ENCODE data around the gene CDH23.

Gene CDH23

DNA sequence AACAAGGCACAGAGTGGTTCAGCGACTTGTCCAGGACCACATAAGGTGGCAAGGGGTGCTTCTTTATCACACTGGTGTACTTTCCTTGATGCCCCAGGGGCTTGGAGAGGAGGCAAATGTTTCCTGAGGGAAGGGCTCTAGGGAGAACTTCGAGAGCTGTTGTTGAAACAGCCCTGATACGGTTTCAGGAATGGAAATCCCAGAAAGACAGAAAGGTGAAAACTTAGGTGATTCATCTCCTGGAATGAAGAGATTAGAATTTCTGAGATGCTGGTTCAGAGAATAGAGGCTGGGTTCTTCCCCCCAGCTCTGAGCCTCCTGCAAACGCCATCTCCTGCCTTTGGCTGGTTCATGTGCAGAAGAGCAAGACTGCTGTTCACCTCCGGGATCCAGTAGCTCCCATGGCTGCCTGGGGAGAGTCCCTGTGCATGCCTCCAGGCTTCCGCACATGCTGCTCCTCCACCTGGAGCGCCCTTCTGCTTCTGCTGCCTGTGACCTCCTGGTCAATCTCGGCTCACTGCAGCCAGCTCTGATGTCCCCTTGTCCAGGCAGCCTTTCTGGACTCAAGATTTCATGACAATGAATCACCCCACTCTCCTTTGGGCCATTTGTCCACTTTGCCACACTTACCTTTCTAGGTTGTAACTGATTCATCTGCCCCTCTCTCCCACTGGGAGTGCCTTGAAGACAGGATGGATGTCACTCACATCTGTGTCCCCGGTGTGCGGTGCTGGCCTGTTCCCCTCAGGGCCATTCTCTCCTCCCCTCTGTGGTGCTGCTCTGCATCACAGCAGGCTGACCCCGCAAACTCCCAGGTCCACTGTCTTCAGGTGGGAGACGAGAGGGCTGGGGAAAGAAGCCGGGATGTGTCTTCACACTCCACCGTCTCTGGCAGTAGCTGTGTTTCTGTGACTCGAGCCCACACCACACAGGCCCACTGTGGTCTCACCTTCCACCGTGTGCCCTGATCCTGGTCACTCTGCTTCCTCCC lies 3.6 kb upstream of the CDH23 start:
- DNase-seq (ENCODE audit: low read depth) = no peak

DNA sequence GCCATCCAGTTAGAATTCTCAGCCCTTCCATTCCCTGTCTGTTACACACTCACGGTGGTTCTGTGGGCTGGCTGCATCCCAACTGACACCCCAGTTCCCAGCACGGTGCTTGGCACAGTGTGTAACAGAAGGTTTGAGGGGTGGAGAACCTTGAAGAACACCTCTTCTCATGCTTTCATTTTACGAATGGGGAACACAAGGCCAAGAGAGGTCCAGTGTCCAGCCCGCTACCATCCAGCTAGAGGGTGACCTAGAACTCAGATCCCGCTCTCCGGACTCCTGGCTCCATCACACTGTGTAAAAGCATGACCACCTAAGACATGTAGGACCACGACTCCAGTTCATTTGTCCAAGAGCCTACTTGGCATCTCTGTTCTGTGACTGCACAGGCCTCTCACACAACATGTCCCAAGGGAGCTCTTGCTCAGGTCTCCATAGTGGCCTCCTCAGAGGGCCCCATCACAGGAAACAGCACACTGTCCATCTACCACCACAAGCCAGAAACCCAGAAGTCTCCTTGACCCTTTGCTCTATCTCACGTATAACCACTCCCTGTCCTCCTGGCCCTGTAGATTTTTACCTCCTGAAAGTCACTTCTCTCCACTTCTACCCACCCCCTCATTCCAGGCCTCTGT lies 2.8 kb upstream of the CDH23 start:
- DNase-seq (ENCODE audit: low read depth) = no peak

DNA sequence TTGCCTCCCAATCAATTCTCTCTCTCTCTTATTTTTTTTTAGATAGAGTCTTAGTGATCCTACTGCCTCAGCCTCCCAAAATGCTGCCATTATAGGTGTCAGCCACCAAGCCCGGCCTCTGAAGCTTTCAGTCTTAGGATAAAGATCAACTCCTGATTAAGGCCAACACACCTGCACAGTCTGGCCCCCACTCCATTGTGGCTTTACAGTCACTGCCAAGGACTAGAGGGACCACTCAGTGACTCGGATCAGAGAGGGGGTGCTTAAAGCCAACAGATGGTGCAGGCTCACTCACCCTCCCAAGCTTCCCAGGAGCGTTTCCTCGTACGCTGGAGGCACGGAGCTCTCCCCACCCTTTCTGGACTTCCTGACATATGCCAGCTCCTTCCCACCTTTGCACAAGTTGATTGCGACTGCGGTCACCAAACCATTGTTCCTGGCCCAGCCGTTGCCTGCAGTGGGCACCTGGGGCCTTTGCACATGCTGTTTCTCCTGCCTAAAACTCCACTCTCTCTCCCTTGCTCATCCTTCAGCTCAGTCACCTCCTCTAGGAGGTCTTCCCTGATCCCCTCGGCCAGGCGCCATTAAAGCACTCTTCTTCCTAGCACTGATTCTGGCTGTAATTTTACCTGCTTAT lies 1.7 kb upstream of the CDH23 start:
- DNase-seq (ENCODE audit: low read depth) = no peak

DNA sequence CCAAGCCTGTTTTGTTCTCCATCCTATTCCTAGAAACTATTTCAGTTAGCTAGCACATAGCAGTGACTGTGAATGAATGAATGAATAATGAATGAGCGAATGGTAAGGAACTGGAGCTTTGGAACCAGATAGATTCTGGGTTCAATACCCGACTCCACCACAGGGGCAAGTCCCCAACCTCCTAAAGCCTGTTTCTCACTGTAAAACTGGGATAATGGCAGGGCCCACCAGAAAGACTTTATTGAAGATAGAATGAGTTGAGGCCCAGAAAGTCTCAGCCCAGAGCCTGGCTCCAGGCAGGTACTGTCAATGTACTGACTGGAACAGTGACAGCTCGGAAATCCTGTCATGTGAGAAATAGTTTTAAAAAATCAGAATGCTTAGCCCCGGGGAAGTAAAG lies 1.1 kb upstream of the CDH23 start:
- no peak for DNase-seq (ENCODE audit: low read depth)

DNA sequence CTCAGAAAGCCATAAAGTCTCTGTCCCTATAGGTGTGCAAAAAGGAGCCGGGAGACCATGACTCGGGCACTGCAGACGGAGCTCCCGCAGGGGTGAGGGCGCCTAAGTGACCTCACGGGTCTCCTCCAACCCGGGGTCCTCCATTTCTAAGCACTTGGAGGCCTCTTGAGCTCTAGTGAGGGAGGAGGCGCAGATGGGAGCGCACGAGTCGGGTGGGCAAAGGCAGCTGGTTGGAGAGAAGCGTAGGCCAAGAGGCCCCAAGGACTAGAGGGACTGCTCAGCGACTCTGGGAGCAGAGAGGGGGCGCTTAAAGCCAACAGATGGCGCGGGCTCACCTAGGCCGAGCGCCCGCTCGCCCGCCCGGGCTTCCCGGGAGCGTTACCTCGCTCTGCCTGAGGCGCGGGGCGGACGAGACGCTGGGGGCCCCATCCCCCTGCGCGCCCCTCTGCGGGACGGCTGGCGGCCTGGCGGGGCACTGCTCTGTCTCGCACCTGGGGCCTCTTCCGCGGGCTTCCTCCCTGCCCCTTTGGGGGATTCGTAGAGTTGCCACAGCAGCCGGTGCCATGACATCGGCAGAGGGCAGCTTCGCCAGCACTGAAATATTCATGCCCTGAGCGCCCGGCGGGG lies 523 bp upstream of the CDH23 start:
- DNase-seq (ENCODE audit: low read depth) = no peak

- DNase-seq (ENCODE audit: low read depth) = no peak
These were observed 834 bp downstream of the CDH23 start for GRCh38 chr10:71397296-71398212.

- no peak for DNase-seq (ENCODE audit: low read depth)
These were observed 2.3 kb downstream of the CDH23 start for GRCh38 chr10:71398976-71399375.

DNA sequence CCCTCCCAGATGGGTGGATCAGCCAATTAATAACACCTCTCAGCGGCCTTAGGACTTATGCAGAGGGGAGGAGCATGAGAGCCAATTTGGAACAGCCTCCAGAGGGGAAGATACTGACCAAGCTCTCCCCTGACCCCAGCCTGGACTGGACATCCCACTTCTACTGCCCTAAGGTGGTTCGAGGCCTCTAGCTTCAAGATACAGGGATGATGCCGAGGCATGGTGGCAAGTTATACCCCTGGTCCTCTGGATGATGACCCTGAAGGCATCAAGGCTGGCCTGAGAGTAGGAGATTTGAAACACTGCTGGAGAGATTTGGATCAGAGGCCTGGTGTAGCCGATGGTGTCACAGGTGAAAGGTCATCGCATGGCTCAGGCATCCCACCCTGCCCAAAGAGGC lies 3.2 kb downstream of the CDH23 start:
- DNase-seq (ENCODE audit: low read depth) = no peak

GRCh38 chr10:71401056-71401455 lies 4.3 kb downstream of the CDH23 start:
- no peak for DNase-seq (ENCODE audit: low read depth)

- DNase-seq (ENCODE audit: low read depth) = no peak
These were observed 5.3 kb downstream of the CDH23 start for GRCh38 chr10:71402005-71402404.

- no peak for DNase-seq (ENCODE audit: low read depth)
These were observed 8.0 kb downstream of the CDH23 start for GRCh38 chr10:71404503-71405295.

DNA sequence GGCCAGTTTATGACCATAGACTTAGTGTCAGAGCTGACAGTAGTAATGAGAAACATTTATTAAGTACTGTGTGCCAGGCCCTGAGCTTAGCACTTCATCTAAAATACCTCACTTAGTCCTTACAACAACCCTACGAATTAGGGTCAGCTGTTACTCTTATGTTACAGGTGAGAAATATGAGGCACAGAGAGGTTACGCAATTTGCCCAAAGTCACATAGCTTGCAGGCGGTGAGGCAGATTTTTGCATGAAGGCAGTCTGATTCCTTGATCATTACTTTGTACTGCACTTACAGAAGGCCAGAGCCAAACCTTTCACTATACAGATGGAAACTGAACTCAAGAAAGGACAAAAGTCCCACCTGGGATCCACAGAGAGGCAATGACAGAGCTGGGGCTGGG lies 10.2 kb downstream of the CDH23 start:
- no peak for DNase-seq (ENCODE audit: low read depth)

- no peak for DNase-seq (ENCODE audit: low read depth)
These were observed 11.9 kb downstream of the CDH23 start for GRCh38 chr10:71408436-71409225.

DNA sequence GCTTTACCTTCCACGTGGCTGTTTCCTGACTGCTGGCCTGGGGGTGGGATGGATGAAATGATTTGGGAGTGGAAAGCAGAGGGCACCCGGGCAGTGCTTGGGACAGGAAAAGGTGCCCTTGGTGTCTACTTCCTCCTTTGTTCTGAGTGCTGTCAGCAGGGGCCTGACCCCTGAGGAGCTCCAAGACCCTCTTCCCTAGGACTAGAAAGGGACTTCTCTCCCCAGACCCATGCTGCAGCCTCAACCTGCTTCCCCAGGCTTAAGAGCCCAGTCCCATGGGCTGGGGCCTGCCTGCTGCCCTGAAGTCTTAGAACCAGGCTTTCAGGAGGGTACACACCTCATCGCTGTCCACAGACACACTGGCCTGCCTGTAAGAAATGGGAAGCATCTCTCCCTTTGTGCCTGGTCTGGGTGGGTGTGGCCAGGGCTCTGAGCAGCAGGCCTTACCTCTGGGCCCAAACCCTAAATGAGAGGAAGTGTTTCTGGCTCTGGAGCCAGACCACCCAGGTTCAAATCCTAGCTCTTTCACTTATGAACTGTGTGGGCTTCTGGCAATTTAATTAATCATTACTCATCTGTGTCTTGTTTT lies 12.9 kb downstream of the CDH23 start:
- no peak for DNase-seq (ENCODE audit: low read depth)

- DNase-seq (ENCODE audit: low read depth) = no peak
These were observed 16.9 kb downstream of the CDH23 start for GRCh38 chr10:71413581-71413980.

DNA sequence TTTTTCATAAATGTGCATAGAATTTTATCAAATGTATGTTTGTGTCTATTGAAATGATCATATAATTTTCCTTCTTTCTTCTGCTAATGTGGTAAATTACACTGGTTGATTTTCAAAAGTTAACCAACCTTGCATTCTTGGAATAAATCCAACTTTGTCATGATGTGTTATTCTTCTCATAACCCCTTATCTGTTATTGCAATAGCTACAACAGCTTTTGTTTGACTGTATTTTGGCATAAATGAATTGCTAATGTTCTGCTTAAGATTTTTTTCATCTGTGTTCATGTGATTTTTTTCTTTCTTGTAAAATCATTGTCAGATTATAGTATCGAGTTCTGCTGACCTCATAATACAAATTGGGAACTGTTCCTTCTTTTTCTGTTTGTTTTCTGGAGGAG lies 17.6 kb downstream of the CDH23 start:
- no peak for DNase-seq (ENCODE audit: low read depth)

GRCh38 chr10:71419002-71419540 lies 22.4 kb downstream of the CDH23 start:
- no peak for DNase-seq (ENCODE audit: low read depth)

- DNase-seq (ENCODE audit: low read depth) = no peak
These were observed 23.0 kb downstream of the CDH23 start for GRCh38 chr10:71419750-71420149.

DNA sequence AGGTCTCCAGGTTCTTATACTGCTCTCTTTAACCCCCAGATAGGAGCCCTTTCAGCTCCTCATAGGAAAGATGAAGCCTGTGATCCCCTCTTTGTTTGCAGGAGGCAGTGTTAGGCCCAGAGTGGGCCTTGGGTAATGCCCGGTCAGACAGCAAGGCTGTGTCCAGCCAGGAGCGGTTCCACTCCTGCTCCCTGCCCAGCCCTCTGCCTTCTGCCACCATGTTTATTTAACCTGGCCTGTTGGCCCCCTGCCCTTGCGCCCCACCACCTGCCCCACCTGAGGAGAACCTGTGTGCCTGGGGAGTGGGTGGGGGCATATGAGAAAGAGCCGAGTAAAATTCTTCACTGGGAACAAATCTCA lies 24.3 kb downstream of the CDH23 start:
- no peak for DNase-seq (ENCODE audit: low read depth)

Data from stimulated activated CD8-positive, alpha-beta memory T cell treated with anti-CD3 and anti-CD28 coated beads, Interleukin-12 subunit alpha, Interleukin-12 subunit beta, amount 100 ng/mL, for 1 hour (primary cell).